ENCODE results near the gene JAGN1.
"Not testable (repeated sequence)": the region's sequence is repeated elsewhere in the genome, so short reads cannot be mapped to it uniquely, and the experiment has no call there.

Gene JAGN1

GRCh38 chr3:9890249-9891071 is at the start of gene JAGN1:
Gene JAGN1 (plus strand): TSS chr3:9890610. CDS start chr3:9890723, 113 bp downstream.
- DNase-seq (ENCODE audit: low read depth in 2 of 2) = peak; percentile 90 to 92

- DNase-seq (ENCODE audit: low read depth in 2 of 2) = no peak
Observed at GRCh38 chr3:9841015-9841414, 49.4 kb upstream of the JAGN1 start.

- peak; percentile 96 to 97 for DNase-seq (ENCODE audit: low read depth in 2 of 2)
Observed at GRCh38 chr3:9843715-9844438, 46.5 kb upstream of the JAGN1 start, which contains the start of gene RPUSD3. Gene RPUSD3 (minus strand): TSS chr3:9844008. CDS start chr3:9843990, 18 bp downstream.

GRCh38 chr3:9846231-9846630 is 44.2 kb upstream of the JAGN1 start:
- DNase-seq (ENCODE audit: low read depth in 2 of 2) = no peak

- DNase-seq (ENCODE audit: low read depth in 2 of 2) = no peak
Observed at GRCh38 chr3:9846931-9847488, 43.4 kb upstream of the JAGN1 start.

GRCh38 chr3:9847870-9848269 is 42.5 kb upstream of the JAGN1 start:
- DNase-seq (ENCODE audit: low read depth in 2 of 2) = not testable (repeated sequence)

- DNase-seq (ENCODE audit: low read depth in 2 of 2) = not testable (repeated sequence)
Observed at GRCh38 chr3:9848860-9849259, 41.5 kb upstream of the JAGN1 start.

- not testable (repeated sequence) for DNase-seq (ENCODE audit: low read depth in 2 of 2)
Observed at GRCh38 chr3:9851383-9851782, 39.0 kb upstream of the JAGN1 start.

GRCh38 chr3:9851926-9852325 is 38.5 kb upstream of the JAGN1 start:
- not testable (repeated sequence) for DNase-seq (ENCODE audit: low read depth in 2 of 2)

- no peak for DNase-seq (ENCODE audit: low read depth in 2 of 2)
Observed at GRCh38 chr3:9852528-9852927, 37.9 kb upstream of the JAGN1 start.

GRCh38 chr3:9854291-9854940 is 36.0 kb upstream of the JAGN1 start:
- not testable (repeated sequence) for DNase-seq (ENCODE audit: low read depth in 2 of 2)

- no peak for DNase-seq (ENCODE audit: low read depth in 2 of 2)
Observed at GRCh38 chr3:9855594-9855993, 34.8 kb upstream of the JAGN1 start.

GRCh38 chr3:9859530-9860025 is 30.8 kb upstream of the JAGN1 start:
- DNase-seq (ENCODE audit: low read depth in 2 of 2) = no peak

- no peak for DNase-seq (ENCODE audit: low read depth in 2 of 2)
Observed at GRCh38 chr3:9861201-9861600, 29.2 kb upstream of the JAGN1 start.

GRCh38 chr3:9861626-9862130 is 28.7 kb upstream of the JAGN1 start:
- no peak for DNase-seq (ENCODE audit: low read depth in 2 of 2)

GRCh38 chr3:9862391-9863057 is 27.9 kb upstream of the JAGN1 start:
- peak; percentile 17 to 29 for DNase-seq (ENCODE audit: low read depth in 2 of 2)

- DNase-seq (ENCODE audit: low read depth in 2 of 2) = no peak
Observed at GRCh38 chr3:9863058-9863772, 27.2 kb upstream of the JAGN1 start.

- DNase-seq (ENCODE audit: low read depth in 2 of 2) = no peak
Observed at GRCh38 chr3:9864200-9864927, 26.0 kb upstream of the JAGN1 start.

GRCh38 chr3:9865125-9865637 is 25.2 kb upstream of the JAGN1 start:
- DNase-seq (ENCODE audit: low read depth in 2 of 2) = not testable (repeated sequence)
